ENCODE data around the gene ASIC3.
"Not testable (repeated sequence)": the region's sequence is repeated elsewhere in the genome, so short reads cannot be mapped to it uniquely, and the experiment has no call there.

ASIC3 gene

GRCh38 chr7:151034312-151035025 is 13.9 kb upstream of the ASIC3 start:
- DNase-seq: no peak

- no peak for DNase-seq
Measured at GRCh38 chr7:151035026-151035717, 13.2 kb upstream of the ASIC3 start.

GRCh38 chr7:151035902-151036301 is 12.4 kb upstream of the ASIC3 start:
- no peak for DNase-seq

GRCh38 chr7:151038951-151039849 is 9.1 kb upstream of the ASIC3 start:
- DNase-seq: peak; percentile 21

- DNase-seq: no peak
Measured at GRCh38 chr7:151039850-151040548, 8.3 kb upstream of the ASIC3 start.

GRCh38 chr7:151040616-151041375 is 7.5 kb upstream of the ASIC3 start:
- no peak for DNase-seq

GRCh38 chr7:151043449-151043848 is 4.9 kb upstream of the ASIC3 start:
- not testable (repeated sequence) for DNase-seq

GRCh38 chr7:151043959-151044358 is 4.4 kb upstream of the ASIC3 start:
- DNase-seq: no peak

- peak; percentile 46 for DNase-seq
Measured at GRCh38 chr7:151045262-151045661, 3.1 kb upstream of the ASIC3 start.

- DNase-seq: no peak
Measured at GRCh38 chr7:151045967-151046366, 2.4 kb upstream of the ASIC3 start.

- peak; percentile 50 for DNase-seq
Measured at GRCh38 chr7:151046603-151047573, 1.4 kb upstream of the ASIC3 start.

- no peak for DNase-seq
Measured at GRCh38 chr7:151048911-151049463, 656 bp downstream of the ASIC3 start.

- DNase-seq: no peak
Measured at GRCh38 chr7:151051108-151051507, 2.8 kb downstream of the ASIC3 start.

- no peak for DNase-seq
Measured at GRCh38 chr7:151053096-151053495, 4.8 kb downstream of the ASIC3 start.

- DNase-seq: no peak
Measured at GRCh38 chr7:151053751-151054150, 5.4 kb downstream of the ASIC3 start.

- DNase-seq: no peak
Measured at GRCh38 chr7:151056283-151056665, 7.9 kb downstream of the ASIC3 start.

- DNase-seq: no peak
Measured at GRCh38 chr7:151056666-151057505, 8.6 kb downstream of the ASIC3 start.

- DNase-seq: no peak
Measured at GRCh38 chr7:151057506-151057988, 9.2 kb downstream of the ASIC3 start, which contains the start of gene CDK5. Gene CDK5, minus strand, starts transcription at chr7:151057897. Its CDS starts 49 bp downstream, at chr7:151057848.
